Hepatocyte (in vitro differentiated cells): ENCODE results near the gene CATSPERB. TPM values are rescaled to one million over a fixed set of nuclear protein-coding genes. Genes with fewer than 3 reads are reported as not detected.

Experiments used
- DNase-seq: peaks from one replicate; pipeline ENCODE4 v3.0.0-alpha.2; 2016; ENCODE audit warnings: low spot score
- H2AFZ ChIP-seq: fragments of 200-600 bp; sonication (generic); 2 replicates; pipeline ENCODE4 v1.6.0; 2016; ENCODE audit warnings: antibody characterized with exemption, mild to moderate bottlenecking
- H3K27ac ChIP-seq: fragments of 200-600 bp; sonication (generic); 2 replicates; pipeline ENCODE4 v1.5.1; 2016; ENCODE audit warnings: mild to moderate bottlenecking
- H3K27me3 ChIP-seq: fragments of 200-600 bp; sonication (generic); 2 replicates; pipeline ENCODE4 v1.6.1; 2016
- H3K36me3 ChIP-seq: fragments of 200-600 bp; sonication (generic); replicated peaks from 2 replicates; pipeline ENCODE4 v1.5.1; 2016; ENCODE audit warnings: low read depth; ENCODE audit not compliant: insufficient read depth
- H3K4me1 ChIP-seq: fragments of 200-600 bp; sonication (generic); 2 replicates; pipeline ENCODE4 v1.5.1; 2016; ENCODE audit warnings: mild to moderate bottlenecking, moderate library complexity; ENCODE audit not compliant: insufficient read depth
- H3K4me2 ChIP-seq: fragments of 200-600 bp; sonication (generic); 2 replicates; pipeline ENCODE4 v1.6.0; 2016
- H3K4me3 ChIP-seq: fragments of 200-600 bp; sonication (generic); 2 replicates; pipeline ENCODE4 v1.5.1; 2016; ENCODE audit warnings: mild to moderate bottlenecking
- H3K79me2 ChIP-seq: fragments of 200-600 bp; sonication (generic); 2 replicates; pipeline ENCODE4 v1.6.0; 2017; ENCODE audit warnings: mild to moderate bottlenecking
- H3K9me2 ChIP-seq: fragments of 200-600 bp; sonication (generic); replicated peaks from 2 replicates; pipeline ENCODE4 v1.6.0; 2017; ENCODE audit warnings: mild to moderate bottlenecking; ENCODE audit not compliant: insufficient read depth
- H3K9me3 ChIP-seq: fragments of 200-600 bp; sonication (generic); 2 replicates; pipeline ENCODE4 v1.5.1; 2016; ENCODE audit warnings: low read depth, mild to moderate bottlenecking
- H4K20me1 ChIP-seq: fragments of 200-600 bp; sonication (generic); 2 replicates; pipeline ENCODE4 v1.6.0; 2016; ENCODE audit warnings: mild to moderate bottlenecking; ENCODE audit not compliant: insufficient read depth, poor library complexity, severe bottlenecking
- CTCF ChIP-seq: fragments of 200-600 bp; sonication (generic); IDR thresholded peaks from 2 replicates; pipeline ENCODE4 v1.5.1; 2016; ENCODE audit warnings: antibody characterized with exemption, mild to moderate bottlenecking; ENCODE audit not compliant: poor library complexity
- EZH2 ChIP-seq: fragments of 200-600 bp; sonication (generic); IDR thresholded peaks from 2 replicates; pipeline ENCODE4 v1.6.1; 2016; ENCODE audit warnings: antibody characterized with exemption, mild to moderate bottlenecking, borderline replicate concordance
- EZH2phosphoT487 ChIP-seq: fragments of 200-600 bp; sonication (generic); IDR thresholded peaks from one replicate; pipeline ENCODE4 v1.6.1; 2018; ENCODE audit warnings: antibody characterized with exemption, mild to moderate bottlenecking, low read depth, moderate library complexity; ENCODE audit not compliant: unreplicated experiment, severe bottlenecking
- WGBS: methylation state at CpG from one replicate; pipeline ENCODE4 v1.1.6; 2016; ENCODE audit warnings: low lambda C conversion rate; ENCODE audit errors: missing lambda C conversion rate; 5-methylcytosine and 5-hydroxymethylcytosine counted together
- polyA plus RNA-seq: library from polyadenylated mRNA; unstranded; fragments of >200 nt; fragmentation: Nextera tagmentation; extraction: Ambion mirVana; gene quantifications from 2 replicates; pipeline ENCODE4 v1.2.1, GENCODE V29; 2016
- total RNA-seq: library from RNA; depleted of rRNA; stranded (reverse); fragments of >200 nt; gene quantifications from 2 replicates; pipeline ENCODE4 v1.2.3, GENCODE V29; 2014

The CATSPERB gene
- total and polyA plus RNA-seq, 2 experiments from 2014 or later, result 0.93 to 7.1 TPM

GRCh38 chr14:91575469-91576208 lies 156.2 kb downstream of the CATSPERB start:
- Histone ChIP-seq H3K4me2 (no peak overlapping the region), H3K36me3 (no peaks in the 10 kb centered on the region), H3K4me3 (no peak overlapping the region), H3K4me1 (no peaks in the 10 kb centered on the region), H3K9me2 (no peaks in the 10 kb centered on the region), H2AFZ (no peak overlapping the region), H3K27me3 (peaks cover 13% of the 10 kb centered on the region), H4K20me1 (no peaks in the 10 kb centered on the region), H3K27ac (no peak overlapping the region), H3K79me2 (no peaks in the 10 kb centered on the region), H3K9me3 (no peaks in the 10 kb centered on the region)
- DNase-seq, result no peak
- no peak for TF ChIP-seq EZH2
- no peak for TF ChIP-seq EZH2phosphoT487
- no peak for TF ChIP-seq CTCF
- 48% methylated on average over 13 of the region's 13 CpGs for WGBS

- Histone ChIP-seq H3K4me3 (peak overlapping the region; percentile 2), H3K79me2 (no peaks in the 10 kb centered on the region), H3K36me3 (no peaks in the 10 kb centered on the region), H3K27ac (no peak overlapping the region), H2AFZ (peak overlapping the region; percentile 55), H3K4me1 (no peaks in the 10 kb centered on the region), H3K27me3 (peaks cover 13% of the 10 kb centered on the region), H4K20me1 (no peaks in the 10 kb centered on the region), H3K9me3 (no peaks in the 10 kb centered on the region), H3K9me2 (no peaks in the 10 kb centered on the region), H3K4me2 (peak overlapping the region; percentile 95)
- peak; percentile 61 for DNase-seq
- WGBS, result 2% methylated on average over 54 of the region's 59 CpGs
- TF ChIP-seq EZH2 (no peak), EZH2phosphoT487 (no peak), CTCF (no peak)
Measured at GRCh38 chr14:91573894-91574837, 157.7 kb downstream of the CATSPERB start.

GRCh38 chr14:91573528-91573893 lies 158.4 kb downstream of the CATSPERB start:
- TF ChIP-seq EZH2phosphoT487, result no peak
- TF ChIP-seq CTCF, result no peak
- no peak for TF ChIP-seq EZH2
- DNase-seq, result no peak
- no peaks in the 10 kb centered on the region for H3K36me3 ChIP-seq
- no peaks in the 10 kb centered on the region for H3K4me1 ChIP-seq
- no peaks in the 10 kb centered on the region for H3K9me2 ChIP-seq
- peak overlapping the region; percentile 95 for H3K4me2 ChIP-seq
- no peak overlapping the region for H2AFZ ChIP-seq
- H3K79me2 ChIP-seq, result no peaks in the 10 kb centered on the region
- H3K4me3 ChIP-seq, result no peak overlapping the region
- H4K20me1 ChIP-seq, result no peaks in the 10 kb centered on the region
- H3K9me3 ChIP-seq, result no peaks in the 10 kb centered on the region
- no peak overlapping the region for H3K27ac ChIP-seq
- peaks cover 13% of the 10 kb centered on the region for H3K27me3 ChIP-seq
